RCC 7860 (cell line): ENCODE data around the gene STRIP2.
A peak's percentile ranks its signal among the peaks of the same experiment; 100 is the strongest.
"Not testable (repeated sequence)": the region's sequence is repeated elsewhere in the genome, so short reads cannot be mapped to it uniquely, and the experiment has no call there.

ENCODE experiments used
- DNase-seq: peaks from one replicate; pipeline ENCODE4 v3.0.0-alpha.2; 2015; ENCODE audit warnings: low spot score
- FAIRE-seq: peaks from 2 replicates; lab custom pipeline; 2012; peaks lifted over from hg19 to GRCh38; lab: Jason Lieb, UNC

Gene STRIP2

GRCh38 chr7:129452589-129453231 lies 18.5 kb downstream of the STRIP2 start:
- no peak for DNase-seq
- no peak for FAIRE-seq

- DNase-seq, result no peak
- FAIRE-seq, result no peak
Observed at GRCh38 chr7:129453510-129454248, 19.4 kb downstream of the STRIP2 start.

GRCh38 chr7:129454249-129454551 lies 20.0 kb downstream of the STRIP2 start:
- FAIRE-seq, result no peak
- DNase-seq, result no peak

GRCh38 chr7:129456421-129456820 lies 22.2 kb downstream of the STRIP2 start:
- no peak for DNase-seq
- FAIRE-seq, result no peak

GRCh38 chr7:129457101-129457500 lies 22.9 kb downstream of the STRIP2 start:
- DNase-seq (no peak), FAIRE-seq (no peak)

GRCh38 chr7:129458171-129458570 lies 23.9 kb downstream of the STRIP2 start:
- FAIRE-seq, result no peak

GRCh38 chr7:129461809-129462208 lies 27.6 kb downstream of the STRIP2 start:
- DNase-seq, result no peak

More at GRCh38 chr7:129458171-129458570, 23.9 kb downstream of the STRIP2 start:
- no peak for DNase-seq

GRCh38 chr7:129462420-129462819 lies 28.2 kb downstream of the STRIP2 start:
- DNase-seq (no peak), FAIRE-seq (no peak)

More at GRCh38 chr7:129461809-129462208, 27.6 kb downstream of the STRIP2 start:
- FAIRE-seq, result no peak

- no peak for DNase-seq
- no peak for FAIRE-seq
Observed at GRCh38 chr7:129464194-129464593, 30.0 kb downstream of the STRIP2 start.

GRCh38 chr7:129465080-129465479 lies 30.8 kb downstream of the STRIP2 start:
- no peak for FAIRE-seq
- DNase-seq, result no peak

GRCh38 chr7:129466796-129467195 lies 32.6 kb downstream of the STRIP2 start:
- FAIRE-seq, result no peak
- no peak for DNase-seq

GRCh38 chr7:129468087-129468486 lies 33.9 kb downstream of the STRIP2 start:
- no peak for DNase-seq
- FAIRE-seq, result no peak

- DNase-seq (no peak), FAIRE-seq (no peak)
Observed at GRCh38 chr7:129468547-129468946, 34.3 kb downstream of the STRIP2 start.

GRCh38 chr7:129469930-129470329 lies 35.7 kb downstream of the STRIP2 start:
- no peak for FAIRE-seq

GRCh38 chr7:129470411-129470810 lies 36.2 kb downstream of the STRIP2 start:
- FAIRE-seq, result no peak
- no peak for DNase-seq

More at GRCh38 chr7:129469930-129470329, 35.7 kb downstream of the STRIP2 start:
- no peak for DNase-seq

- peak; percentile 69 for DNase-seq
Observed at GRCh38 chr7:129471402-129471827, 37.2 kb downstream of the STRIP2 start.

GRCh38 chr7:129475931-129476330 lies 41.7 kb downstream of the STRIP2 start:
- not testable (repeated sequence) for DNase-seq, FAIRE-seq

More at GRCh38 chr7:129471402-129471827, 37.2 kb downstream of the STRIP2 start:
- peak; percentile 73 for FAIRE-seq

GRCh38 chr7:129476398-129476797 lies 42.2 kb downstream of the STRIP2 start:
- FAIRE-seq, DNase-seq: not testable (repeated sequence)

- no peak for DNase-seq
Observed at GRCh38 chr7:129479831-129480230, 45.6 kb downstream of the STRIP2 start.

GRCh38 chr7:129480674-129481363 lies 46.6 kb downstream of the STRIP2 start:
- FAIRE-seq, result no peak
- DNase-seq, result no peak

More at GRCh38 chr7:129479831-129480230, 45.6 kb downstream of the STRIP2 start:
- no peak for FAIRE-seq

GRCh38 chr7:129481376-129481775 lies 47.1 kb downstream of the STRIP2 start:
- not testable (repeated sequence) for FAIRE-seq, DNase-seq

GRCh38 chr7:129482781-129483180 lies 48.5 kb downstream of the STRIP2 start:
- DNase-seq (no peak), FAIRE-seq (no peak)
